Stimulated activated CD4-positive, alpha-beta T cell treated with anti-CD3 and anti-CD28 coated beads, Interleukin-1b, Interleukin-23, amount 100 ng/mL, for 1 hour (primary cell): Measurements from ENCODE around the gene OSTN.
"Not testable (repeated sequence)": the region's sequence is repeated elsewhere in the genome, so short reads cannot be mapped to it uniquely, and the experiment has no call there.

ENCODE experiments used
- DNase-seq, 2 donors: peaks; one replicate each; pipeline ENCODE4 v3.0.0-alpha.2; 2020; ENCODE audit warnings: low read depth in 2 of 2

Gene OSTN, protein sequence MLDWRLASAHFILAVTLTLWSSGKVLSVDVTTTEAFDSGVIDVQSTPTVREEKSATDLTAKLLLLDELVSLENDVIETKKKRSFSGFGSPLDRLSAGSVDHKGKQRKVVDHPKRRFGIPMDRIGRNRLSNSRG

DNA sequence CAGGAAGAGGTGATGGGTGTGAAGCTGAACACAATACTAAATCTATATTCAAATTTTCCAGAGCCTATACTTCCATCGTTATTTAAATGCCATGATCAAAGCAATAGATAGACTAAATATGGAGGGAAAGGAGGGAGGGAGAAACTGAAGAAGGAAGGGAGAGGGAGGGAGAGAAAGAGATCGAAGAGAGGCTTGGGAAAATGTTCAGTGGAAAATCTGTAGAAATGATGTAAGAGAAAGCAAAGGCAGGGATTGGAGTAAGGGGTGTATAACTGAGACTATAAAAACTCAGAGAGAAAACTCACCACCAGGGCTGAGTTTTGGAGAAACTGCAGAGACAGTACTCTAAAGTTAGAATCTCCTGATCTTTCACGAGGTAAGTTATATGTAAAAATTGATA is at the start of gene OSTN:
Gene OSTN (plus strand): TSS at position 310 of the 400 bp plus-strand sequence. CDS start 13,292 bp downstream, outside the sequence.
- DNase-seq, result no peak

DNA sequence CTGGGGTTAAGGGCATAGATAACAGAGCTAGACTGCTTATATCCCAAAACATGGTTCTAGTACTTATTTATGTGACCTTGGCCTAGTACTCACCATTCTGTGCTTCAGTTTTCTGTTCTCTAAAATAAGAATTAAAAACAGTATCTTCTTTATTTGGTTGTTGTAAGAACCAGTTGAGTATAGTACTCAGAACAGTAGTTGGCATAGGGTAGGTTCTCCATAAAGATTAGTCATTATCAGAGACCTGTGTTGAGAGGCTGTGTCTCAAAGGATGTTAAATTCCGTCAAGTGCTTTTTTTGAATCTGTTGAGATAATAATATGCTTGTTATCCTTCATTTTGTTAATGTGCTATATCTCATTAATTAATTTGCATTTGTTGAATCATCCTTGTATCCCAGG is 47.4 kb upstream of the OSTN start:
- no peak for DNase-seq

DNA sequence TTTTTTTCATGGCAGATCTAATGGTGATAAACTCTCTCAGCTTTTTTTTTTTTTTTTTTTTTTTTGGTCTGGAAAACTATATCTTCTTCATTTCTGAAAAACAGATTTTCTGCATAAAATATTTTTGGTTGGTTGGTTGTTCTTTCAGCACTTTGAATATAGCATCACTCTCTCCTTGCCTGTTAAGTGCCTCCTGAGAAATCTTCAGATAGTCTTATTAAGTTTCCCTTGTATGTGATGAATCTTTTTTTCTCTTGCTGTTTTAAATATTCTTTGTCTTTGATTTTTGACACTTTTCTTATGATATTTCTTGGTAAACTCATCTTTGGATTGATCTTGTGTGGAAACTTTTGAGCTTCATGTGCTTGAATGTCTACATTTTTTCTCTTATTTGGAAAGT is 44.2 kb upstream of the OSTN start:
- DNase-seq, result no peak

DNA sequence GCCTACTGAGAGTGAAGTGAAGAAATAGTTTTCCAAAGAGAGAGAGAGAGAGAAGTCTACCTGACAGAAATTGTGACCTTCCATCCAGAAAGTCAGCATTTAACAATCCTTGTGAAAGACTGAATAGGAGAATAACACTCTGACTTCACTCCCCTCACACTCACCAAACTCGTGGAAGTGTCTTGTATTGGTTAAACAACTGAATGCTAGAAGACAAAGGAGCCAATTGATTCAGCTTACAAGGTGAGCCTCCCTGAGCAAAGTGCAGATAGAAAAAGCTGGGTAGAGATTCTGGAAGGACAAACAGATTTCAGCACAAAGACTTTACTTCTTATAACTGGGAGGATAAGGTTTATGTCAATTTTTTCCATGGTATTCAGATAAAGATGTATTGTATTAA is 40.8 kb upstream of the OSTN start:
- no peak for DNase-seq

DNA sequence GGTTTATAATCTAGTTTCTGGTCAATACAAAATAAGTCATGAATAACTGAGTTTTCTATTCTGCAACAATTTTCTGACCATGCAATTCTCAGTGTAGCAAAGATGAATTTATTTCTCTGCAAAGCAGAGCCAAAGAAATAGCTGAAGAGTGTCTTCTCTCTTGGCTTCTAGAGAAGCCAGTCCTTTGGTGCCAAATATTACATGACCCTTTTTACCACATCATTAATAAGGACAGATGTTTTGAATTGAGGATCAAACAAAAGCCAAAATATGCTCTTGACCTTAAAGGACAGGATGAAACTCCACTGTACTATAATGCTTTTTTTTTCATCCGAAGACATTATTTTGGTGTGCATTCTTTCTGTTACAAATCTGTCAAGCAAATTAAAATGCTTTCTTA is 40.2 kb upstream of the OSTN start:
- no peak for DNase-seq

DNA sequence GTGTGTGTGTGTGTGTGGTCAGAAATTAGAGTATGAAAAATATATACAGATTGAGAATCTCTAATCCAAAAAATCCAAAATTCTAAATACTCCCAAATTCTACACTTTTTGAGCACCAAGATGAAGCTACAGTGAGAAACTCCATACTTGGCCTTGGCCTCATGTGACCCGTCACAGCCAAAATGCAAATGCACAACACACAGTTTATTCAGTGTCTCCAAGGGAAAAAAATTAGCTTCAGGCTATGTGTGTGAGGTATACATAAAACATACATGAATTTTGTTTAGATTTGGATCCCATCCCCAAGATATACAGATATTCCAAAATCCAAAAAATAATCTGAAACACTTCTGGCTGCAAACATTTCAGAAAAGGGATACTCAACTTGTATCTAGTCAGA is 33.2 kb upstream of the OSTN start:
- no peak for DNase-seq

DNA sequence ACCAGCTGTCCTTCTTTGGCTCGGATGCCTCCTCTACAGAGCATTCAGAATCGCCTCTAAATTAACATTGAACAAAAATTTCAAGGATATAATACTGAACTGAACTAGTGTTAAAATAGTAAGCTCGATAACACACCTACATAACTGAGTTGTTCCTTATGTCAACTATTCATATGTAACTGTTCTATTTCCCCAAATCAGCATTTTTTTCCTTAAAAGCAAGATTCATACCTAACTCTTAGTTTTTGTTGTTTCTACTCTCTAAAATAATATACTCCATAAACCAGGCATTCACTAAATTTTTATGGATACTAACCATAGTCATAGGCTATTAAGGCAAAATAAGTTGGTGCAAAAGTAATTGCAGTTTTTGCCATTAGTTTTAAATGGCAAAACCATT is 32.7 kb upstream of the OSTN start:
- DNase-seq, result no peak

DNA sequence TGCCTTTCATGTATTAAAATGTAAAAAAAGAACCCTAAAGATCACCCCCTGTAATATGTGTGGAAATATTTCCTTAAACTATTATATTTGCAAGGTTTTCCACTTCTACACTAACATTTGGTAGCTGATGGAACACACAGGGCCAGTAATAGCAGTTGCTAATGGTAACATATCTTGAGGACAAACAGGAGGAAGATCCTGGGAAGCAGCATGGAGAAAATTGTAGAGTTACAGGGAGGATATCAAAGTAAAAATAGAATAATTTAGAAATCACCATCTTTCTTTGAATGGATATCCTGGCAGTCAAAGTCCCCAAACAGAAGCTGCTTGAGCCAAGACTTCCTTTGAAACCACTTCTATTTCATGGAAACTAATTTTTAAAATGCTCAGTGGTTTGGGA is 29.5 kb upstream of the OSTN start:
- no peak for DNase-seq

DNA sequence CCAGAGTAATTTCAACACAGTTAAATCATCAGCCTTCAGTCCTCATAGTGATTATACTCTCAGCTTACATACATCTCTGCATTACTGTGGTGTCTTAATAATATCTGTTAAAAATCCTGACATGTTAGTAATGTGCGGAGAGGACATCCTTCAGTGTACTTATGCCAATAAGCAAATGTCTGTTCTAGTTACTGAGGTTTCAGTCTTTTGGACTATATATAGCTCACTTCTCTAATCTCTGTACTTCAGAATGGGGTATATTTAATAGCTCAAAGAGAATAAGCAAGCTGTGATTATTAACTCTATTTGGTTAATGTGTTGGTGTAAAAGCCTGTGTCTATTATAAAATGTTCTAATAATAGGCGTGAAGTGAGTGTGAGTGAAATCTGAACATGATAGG is 28.9 kb upstream of the OSTN start:
- no peak for DNase-seq

DNA sequence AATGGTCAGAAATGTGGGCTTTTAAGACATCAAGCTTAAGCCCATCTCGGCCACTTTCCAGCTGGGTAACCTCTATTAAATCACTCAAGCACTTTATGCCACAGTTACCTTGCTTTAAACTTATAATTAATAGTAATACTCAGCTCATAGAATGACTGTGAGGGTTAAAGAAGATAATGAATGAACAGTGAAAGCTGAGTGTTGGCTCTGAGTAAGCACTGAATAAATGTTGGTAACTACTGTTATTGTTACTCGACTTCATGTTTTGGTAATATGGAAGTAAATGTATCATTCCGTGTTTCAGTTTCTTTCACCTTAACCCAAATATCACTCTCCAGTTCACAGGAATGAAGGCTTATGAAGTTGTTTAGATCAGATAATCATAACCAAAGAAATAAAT is 23.9 kb upstream of the OSTN start:
- no peak for DNase-seq

DNA sequence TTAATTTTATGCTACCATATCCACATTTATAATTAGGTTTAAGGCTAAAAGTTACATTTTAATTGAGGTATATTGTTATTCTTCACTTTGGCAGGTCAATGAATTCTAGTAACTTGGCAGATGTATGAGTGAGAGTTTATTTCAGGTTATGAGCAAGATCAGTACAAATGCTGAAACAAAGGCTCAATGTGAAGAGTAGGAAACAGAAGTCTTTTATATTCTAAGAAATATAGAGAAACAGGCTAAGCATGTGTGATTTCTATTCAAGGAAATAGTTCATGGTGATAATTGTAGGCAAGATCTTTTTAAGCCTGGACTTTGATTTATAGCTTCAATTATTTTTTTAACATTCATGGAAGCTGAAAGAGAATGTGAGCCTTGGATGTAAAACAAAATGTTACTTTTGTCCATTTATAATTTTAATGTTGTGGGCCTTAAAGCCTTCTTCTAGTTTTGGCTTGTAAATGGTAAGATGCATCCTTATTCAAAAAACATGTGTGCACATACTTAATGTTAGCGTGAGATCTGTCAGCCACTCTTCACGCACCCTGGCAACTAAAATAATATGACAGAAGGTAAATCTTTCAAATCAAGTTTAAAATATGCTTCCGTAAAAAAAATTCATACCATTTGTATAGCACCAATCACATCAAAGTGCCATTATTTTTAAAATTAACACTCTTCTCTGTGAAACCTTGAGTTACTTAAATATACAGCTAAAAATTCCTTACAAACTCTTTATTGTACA is 22.8 kb upstream of the OSTN start:
- no peak for DNase-seq

DNA sequence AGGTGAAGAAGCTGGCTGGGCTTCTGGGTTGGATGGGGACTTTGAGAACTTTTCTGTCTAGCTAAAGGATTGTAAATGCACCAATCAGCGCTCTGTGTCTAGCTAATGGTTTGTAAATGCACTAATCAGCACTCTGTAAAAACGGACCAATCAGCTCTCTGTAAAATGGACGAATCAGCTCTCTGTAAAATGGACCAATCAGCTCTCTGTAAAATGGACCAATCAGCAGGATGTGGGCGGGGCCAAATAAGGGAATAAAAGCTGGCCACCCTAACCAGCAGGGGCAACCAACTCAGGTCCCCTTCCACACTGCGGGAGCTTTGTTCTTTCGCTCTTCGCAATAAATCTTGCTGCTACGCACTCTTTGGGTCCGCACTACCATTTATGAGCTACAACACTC is 13.7 kb upstream of the OSTN start:
- DNase-seq, result not testable (repeated sequence)

DNA sequence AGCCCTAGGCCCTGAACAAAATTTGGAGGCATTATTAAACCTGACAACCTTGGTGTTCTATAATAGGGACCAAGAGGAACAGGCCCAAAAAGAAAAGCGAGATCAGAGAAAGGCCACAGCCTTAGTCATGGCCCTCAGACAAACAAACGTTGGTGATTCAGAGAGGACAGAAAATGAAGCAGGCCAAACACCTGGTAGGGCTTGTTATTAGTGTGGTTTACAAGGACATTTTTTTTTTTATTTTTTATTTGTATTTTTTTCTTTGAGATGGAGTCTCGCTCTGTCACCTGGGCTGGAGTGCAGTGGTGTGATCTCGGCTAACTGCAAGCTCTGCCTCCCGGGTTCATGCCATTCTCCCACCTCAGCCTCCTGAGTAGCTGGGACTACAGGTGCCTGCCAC is 10.8 kb upstream of the OSTN start:
- DNase-seq, result not testable (repeated sequence)

DNA sequence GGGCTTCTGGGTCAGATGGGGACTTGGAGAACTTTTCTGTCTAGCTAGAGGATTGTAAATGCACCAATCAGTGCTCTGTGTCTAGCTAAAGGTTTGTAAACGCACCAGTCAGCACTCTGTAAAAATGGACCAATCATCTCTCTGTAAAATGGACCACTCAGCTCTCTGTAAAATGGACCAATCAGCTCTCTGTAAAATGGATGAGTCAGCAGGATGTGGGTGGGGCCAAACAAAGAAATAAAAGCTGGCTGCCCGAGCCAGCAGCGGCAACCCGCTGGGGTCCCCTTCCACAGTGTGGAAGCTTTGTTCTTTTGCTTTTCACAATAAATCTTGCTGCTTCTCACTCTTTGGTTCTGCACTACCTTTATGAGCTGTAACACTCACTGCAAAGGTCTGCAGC is 6.8 kb upstream of the OSTN start:
- not testable (repeated sequence) for DNase-seq

DNA sequence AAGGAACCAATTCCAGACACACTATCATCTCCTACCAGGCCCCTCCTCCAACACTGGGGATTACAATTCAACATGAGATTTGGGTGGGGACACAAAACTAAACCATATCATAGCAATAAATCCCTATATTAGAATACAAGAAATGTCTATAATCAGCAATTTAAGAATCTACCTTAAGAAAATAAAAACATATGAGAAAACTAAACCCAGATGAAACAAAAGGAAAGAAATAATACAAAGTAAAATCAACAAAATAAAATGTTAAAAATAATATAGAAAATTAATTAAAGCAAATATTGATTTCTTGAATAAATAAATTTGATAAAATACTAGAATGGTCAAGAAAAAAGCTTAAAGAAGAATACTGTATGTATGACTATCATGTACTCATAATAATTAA is 6.1 kb upstream of the OSTN start:
- no peak for DNase-seq

DNA sequence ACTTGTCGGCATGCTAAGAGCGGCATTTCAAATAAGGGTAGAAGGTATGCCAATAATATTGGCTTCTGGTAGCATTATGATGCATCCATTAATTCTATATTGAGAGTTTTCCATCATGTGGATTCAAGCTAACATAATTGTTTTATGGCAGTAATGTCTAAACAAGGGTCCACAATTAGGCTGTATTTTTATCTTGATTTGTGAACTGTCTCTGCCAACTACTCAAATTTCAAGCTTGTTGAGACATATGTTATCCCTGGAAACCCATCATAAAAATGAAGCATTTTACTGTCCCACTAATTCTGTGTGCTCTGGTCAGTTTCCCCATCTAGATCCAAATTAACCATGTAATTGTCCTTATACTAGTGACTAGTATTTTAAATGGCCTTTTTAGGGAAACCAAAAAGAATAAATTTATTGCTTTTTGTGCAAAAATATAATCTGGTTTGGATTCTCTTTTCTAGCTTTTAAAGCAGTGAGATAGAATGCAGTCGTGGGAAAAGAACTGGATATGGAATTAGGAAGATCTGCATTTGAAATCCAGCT is 1.2 kb upstream of the OSTN start:
- DNase-seq, result no peak

DNA sequence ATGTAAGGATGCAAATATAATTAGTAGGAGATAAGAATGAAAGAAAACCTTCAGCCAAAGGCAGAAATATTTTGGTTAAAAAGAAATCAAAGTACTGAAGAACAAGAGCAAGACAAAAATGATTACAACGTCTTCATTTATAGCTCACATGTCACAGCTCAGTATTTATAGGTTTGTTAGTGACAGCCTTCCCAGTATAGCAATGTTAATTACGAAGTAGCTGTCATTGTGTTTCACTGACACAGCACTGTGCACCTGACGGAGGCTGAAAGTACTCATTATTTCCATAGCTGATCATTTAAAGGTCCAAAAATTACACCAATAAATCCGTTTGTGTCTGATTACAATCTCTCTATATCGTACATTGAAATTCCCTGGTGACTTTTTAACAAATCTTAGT is 561 bp upstream of the OSTN start:
- no peak for DNase-seq

DNA sequence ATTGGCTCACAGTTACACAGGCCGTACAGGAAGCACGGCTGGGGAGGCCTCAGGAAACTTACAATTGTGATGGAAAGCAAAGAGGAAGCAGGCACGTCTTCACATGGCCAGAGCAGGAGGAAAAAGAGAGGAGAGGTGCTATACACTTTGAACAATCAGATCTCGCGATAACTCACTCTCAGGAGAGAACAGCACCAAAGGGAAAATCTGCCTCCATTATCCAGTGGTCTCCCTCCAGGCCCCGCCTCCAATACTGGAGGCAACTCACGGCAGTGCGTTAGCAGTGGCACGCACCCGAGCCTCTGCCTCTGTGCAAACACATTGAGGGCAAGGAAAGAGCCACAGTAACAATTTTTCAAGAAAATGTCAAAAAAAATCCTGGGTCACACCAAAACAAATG is 11.0 kb downstream of the OSTN start:
- DNase-seq, result no peak

DNA sequence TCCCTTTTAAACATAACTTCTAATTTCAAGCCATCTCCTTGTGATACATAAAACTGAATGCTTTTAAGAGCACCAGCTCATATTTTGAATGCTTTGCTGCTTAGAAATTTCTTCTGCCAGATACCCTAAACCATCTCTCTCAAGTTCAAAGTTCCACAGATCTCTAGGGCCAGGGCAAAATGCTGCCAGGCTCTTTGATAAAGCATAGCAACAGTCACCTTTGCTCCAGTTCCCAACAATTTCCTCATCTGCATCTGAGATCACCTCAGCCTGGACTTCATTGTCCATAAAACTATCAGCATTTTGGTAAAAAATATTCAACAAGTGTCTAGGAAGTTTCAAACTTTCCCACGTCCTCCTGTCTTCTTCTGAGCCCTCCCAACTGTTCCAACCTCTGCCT is 17.5 kb downstream of the OSTN start:
- no peak for DNase-seq

DNA sequence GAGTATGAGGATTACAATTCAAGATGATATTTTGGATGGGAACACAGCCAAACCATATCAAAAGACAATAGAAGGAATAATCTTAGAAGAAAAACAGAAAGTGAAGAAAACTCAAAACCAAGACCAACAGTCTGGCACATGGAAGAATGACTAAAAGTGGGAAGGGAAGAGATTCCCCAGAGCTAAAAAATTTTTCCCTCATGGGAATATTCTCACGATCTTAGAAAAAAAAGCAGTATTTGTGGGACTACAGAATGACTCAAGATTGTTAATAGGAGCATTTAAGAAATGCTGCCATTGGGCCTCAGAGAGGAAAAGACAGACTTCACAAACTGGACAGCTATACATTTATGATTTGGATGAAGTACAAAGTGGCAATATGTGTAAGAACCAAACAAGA is 18.3 kb downstream of the OSTN start:
- DNase-seq, result no peak

DNA sequence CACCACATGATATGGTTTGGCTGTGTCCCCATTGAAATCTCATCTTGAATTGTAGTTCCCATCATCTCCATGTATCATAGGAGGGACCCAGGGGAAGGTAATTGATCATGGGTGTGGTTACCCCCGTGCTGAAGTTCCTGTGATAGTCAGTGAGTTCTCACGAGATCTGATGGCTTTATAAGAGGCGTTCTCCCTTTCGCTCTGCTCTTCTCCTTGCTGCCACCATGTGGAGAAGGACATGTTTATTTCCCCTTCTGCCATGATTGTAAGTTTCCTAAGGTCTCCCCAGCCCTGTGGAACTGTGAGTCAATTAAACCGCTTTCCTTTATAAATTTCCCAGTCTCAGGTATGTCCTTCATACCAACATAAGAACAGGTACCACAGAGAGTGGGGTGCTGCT is 21.9 kb downstream of the OSTN start:
- no peak for DNase-seq

DNA sequence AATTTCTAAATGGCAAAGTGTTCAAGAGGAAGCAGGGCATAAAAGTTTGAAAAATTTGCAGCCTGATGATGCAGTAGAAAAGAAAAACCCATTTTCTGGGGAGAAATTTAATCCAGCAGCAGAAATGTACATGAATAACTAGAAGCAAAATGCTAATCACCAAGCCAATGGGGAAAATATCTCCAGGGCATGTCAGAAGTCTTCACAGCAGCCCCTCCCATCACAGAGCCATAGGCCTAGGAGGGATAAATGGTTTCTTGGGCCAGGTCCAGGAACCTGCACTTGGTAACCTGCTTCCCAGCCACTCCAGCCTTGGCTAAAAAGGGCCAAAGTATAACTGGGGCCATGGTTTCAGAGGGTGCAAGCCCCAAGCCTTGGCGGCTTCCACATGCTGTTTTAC is 22.6 kb downstream of the OSTN start:
- no peak for DNase-seq

DNA sequence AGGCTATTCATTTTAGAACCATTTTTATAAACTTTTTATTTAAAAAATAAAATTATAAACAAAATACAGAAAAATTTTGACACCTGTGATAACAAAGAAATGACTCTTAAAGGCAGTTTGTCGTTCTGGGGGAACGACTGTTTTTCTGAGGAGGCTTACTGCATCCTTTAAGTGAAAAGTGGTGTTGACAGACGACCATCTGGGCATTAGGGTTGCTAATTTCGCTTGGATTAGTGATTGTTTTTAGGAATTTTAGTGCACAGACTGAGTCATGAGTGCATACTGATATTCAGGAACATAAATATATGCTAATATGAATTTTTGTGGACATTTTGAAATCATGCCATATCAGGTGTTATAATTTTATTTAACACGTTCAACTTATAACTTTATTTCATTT is 28.5 kb downstream of the OSTN start:
- DNase-seq, result no peak

DNA sequence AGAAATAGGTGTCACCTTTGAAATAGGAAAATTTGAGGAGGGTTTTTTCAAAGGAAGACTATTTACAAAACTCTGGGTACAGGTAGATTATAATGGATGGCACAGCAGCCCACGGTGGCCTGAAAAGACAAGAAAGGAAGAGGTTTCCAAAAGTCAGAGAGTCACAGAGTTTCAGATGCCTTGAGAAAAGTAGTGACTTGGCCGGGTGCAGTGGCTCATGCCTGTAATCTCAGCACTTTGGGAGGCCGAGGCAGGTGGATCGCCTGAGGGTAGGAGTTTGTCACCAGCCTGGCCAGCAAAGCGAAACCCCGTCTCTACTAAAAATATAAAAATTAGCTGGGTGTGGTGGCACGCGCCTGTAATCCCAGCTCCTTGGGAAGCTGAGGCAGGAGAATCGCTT is 35.2 kb downstream of the OSTN start:
- DNase-seq, result no peak
